Measurements from ENCODE around the gene LRP8.

LRP8 gene

DNA sequence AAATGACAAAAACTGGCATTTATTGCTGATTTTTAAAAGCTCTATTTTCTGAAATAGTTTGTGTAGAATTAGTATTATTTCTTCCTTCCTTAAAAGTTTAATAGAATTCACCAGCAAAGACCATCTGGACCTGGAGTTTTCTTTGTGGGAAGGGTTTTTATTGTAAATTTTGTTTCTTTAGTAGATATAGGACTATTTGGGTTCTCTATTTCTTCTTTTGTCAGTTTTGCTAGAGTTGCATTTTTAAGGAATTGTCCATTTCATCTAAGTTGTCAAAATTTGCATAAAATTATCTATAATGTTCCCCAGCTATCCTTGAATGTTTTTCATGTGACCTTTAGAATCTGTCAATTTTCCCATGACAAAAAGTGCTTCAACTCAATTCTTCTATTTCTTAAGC is 28.8 kb upstream of the LRP8 start:
- Histone ChIP-seq H3K9ac (ENCODE audit: low read depth, low read length) (no peak overlapping the region), H3K27me3 (ENCODE audit: insufficient read depth, low read length) (peaks cover 6% of the 10 kb centered on the region; the same call in 1 of the 2 replicates), H3K9me3 (ENCODE audit: insufficient read depth, low read depth, low read length) (no peaks in the 10 kb centered on the region), H3K27ac (ENCODE audit: low read length) (no peak overlapping the region), H3K36me3 (ENCODE audit: insufficient read depth, low read depth, low read length) (no peaks in the 10 kb centered on the region), H3K4me3 (ENCODE audit: low read length) (no peak overlapping the region), H3K4me1 (ENCODE audit: insufficient read depth, low read length) (no peaks in the 10 kb centered on the region)

GRCh38 chr1:53354119-53354518 is 26.2 kb upstream of the LRP8 start:
- Histone ChIP-seq H3K9ac (ENCODE audit: low read depth, low read length) (no peak overlapping the region), H3K4me3 (ENCODE audit: low read length) (no peak overlapping the region), H3K27ac (ENCODE audit: low read length) (no peak overlapping the region), H3K27me3 (ENCODE audit: insufficient read depth, low read length) (peaks cover 4% of the 10 kb centered on the region; the same call in 1 of the 2 replicates), H3K4me1 (ENCODE audit: insufficient read depth, low read length) (no peaks in the 10 kb centered on the region; the same call in 1 of the 2 replicates), H3K9me3 (ENCODE audit: insufficient read depth, low read depth, low read length) (no peaks in the 10 kb centered on the region), H3K36me3 (ENCODE audit: insufficient read depth, low read depth, low read length) (no peaks in the 10 kb centered on the region)

- H3K4me1 ChIP-seq (ENCODE audit: insufficient read depth, low read length): no peaks in the 10 kb centered on the region; the same call in 1 of the 2 replicates
- no peak overlapping the region for H3K9ac ChIP-seq (ENCODE audit: low read depth, low read length)
Observed at GRCh38 chr1:53352561-53352960, 24.7 kb upstream of the LRP8 start.

GRCh38 chr1:53350853-53351767 is 23.2 kb upstream of the LRP8 start:
- Histone ChIP-seq H3K27me3 (ENCODE audit: insufficient read depth, low read length) (no peaks in the 10 kb centered on the region), H3K9ac (ENCODE audit: low read depth, low read length) (no peak overlapping the region), H3K27ac (ENCODE audit: low read length) (no peak overlapping the region), H3K4me3 (ENCODE audit: low read length) (no peak overlapping the region), H3K4me1 (ENCODE audit: insufficient read depth, low read length) (no peaks in the 10 kb centered on the region; the same call in 1 of the 2 replicates), H3K36me3 (ENCODE audit: insufficient read depth, low read depth, low read length) (no peaks in the 10 kb centered on the region), H3K9me3 (ENCODE audit: insufficient read depth, low read depth, low read length) (no peaks in the 10 kb centered on the region)

More at GRCh38 chr1:53352561-53352960, 24.7 kb upstream of the LRP8 start:
- no peak overlapping the region for H3K27ac ChIP-seq (ENCODE audit: low read length)
- H3K36me3 ChIP-seq (ENCODE audit: insufficient read depth, low read depth, low read length): no peaks in the 10 kb centered on the region
- no peaks in the 10 kb centered on the region for H3K9me3 ChIP-seq (ENCODE audit: insufficient read depth, low read depth, low read length)
- no peaks in the 10 kb centered on the region for H3K27me3 ChIP-seq (ENCODE audit: insufficient read depth, low read length)
- H3K4me3 ChIP-seq (ENCODE audit: low read length): no peak overlapping the region

- Histone ChIP-seq H3K4me3 (ENCODE audit: low read length) (no peak overlapping the region), H3K4me1 (ENCODE audit: insufficient read depth, low read length) (no peaks in the 10 kb centered on the region; the same call in 1 of the 2 replicates), H3K9me3 (ENCODE audit: insufficient read depth, low read depth, low read length) (no peaks in the 10 kb centered on the region), H3K9ac (ENCODE audit: low read depth, low read length) (no peak overlapping the region), H3K27me3 (ENCODE audit: insufficient read depth, low read length) (no peaks in the 10 kb centered on the region; the same call in 1 of the 2 replicates), H3K36me3 (ENCODE audit: insufficient read depth, low read depth, low read length) (no peaks in the 10 kb centered on the region), H3K27ac (ENCODE audit: low read length) (no peak overlapping the region)
Observed at GRCh38 chr1:53349968-53350852, 22.3 kb upstream of the LRP8 start.

GRCh38 chr1:53349369-53349835 is 21.5 kb upstream of the LRP8 start:
- Histone ChIP-seq H3K9me3 (ENCODE audit: insufficient read depth, low read depth, low read length) (no peaks in the 10 kb centered on the region), H3K9ac (ENCODE audit: low read depth, low read length) (no peak overlapping the region), H3K27me3 (ENCODE audit: insufficient read depth, low read length) (no peaks in the 10 kb centered on the region; the same call in none of the 2 replicates)

DNA sequence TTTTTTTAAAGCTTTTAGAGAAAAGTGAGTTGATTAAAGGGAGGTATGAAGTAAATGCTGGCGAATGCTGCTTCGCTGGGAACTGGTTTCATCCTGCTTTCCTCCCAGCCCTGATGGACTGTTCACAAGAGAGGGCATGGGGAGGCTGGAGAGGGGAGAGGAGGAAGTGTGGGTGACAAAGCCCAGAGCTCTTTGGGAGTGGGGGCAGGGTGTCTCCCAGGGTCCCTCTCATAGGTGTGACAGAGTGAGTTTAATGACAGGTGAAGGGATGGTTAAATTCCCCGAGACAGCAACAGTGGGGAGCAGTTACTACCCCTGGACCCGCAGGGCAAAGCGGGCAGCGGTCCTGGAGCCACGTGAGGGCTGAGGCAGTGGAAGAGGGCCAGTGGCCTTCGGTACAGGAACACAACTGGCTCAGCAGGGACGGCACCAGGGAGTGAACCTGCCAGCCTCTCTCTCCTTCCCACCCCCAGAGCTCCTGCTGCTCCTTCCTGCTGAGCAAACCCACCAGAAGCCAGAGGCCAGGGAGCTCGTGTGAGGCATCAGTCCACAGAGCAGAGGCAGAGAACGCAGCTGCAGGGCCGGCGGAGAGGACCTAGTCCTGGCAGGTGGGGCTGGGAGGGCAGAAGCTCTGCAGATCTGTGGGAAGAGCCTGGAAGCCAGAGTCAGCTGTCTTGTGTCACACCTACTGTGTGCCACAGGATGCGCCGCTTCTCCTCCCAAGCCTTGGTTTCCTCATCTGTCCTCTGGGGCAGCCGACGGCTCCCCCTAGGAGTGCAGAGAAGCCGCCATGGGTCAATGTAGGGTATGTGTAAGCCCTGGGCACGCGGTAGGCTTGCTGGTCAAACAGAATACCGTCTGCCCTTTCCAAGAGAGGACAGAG is 20.9 kb upstream of the LRP8 start:
- Histone ChIP-seq H3K36me3 (ENCODE audit: insufficient read depth, low read depth, low read length) (no peaks in the 10 kb centered on the region), H3K4me3 (ENCODE audit: low read length) (no peak overlapping the region), H3K27me3 (ENCODE audit: insufficient read depth, low read length) (no peaks in the 10 kb centered on the region; the same call in none of the 2 replicates), H3K27ac (ENCODE audit: low read length) (no peak overlapping the region), H3K9ac (ENCODE audit: low read depth, low read length) (no peak overlapping the region), H3K9me3 (ENCODE audit: insufficient read depth, low read depth, low read length) (no peaks in the 10 kb centered on the region), H3K4me1 (ENCODE audit: insufficient read depth, low read length) (no peaks in the 10 kb centered on the region; the same call in none of the 2 replicates)

More at GRCh38 chr1:53349369-53349835, 21.5 kb upstream of the LRP8 start:
- Histone ChIP-seq H3K27ac (ENCODE audit: low read length) (no peak overlapping the region), H3K4me1 (ENCODE audit: insufficient read depth, low read length) (no peaks in the 10 kb centered on the region; the same call in 1 of the 2 replicates), H3K36me3 (ENCODE audit: insufficient read depth, low read depth, low read length) (no peaks in the 10 kb centered on the region), H3K4me3 (ENCODE audit: low read length) (no peak overlapping the region)

DNA sequence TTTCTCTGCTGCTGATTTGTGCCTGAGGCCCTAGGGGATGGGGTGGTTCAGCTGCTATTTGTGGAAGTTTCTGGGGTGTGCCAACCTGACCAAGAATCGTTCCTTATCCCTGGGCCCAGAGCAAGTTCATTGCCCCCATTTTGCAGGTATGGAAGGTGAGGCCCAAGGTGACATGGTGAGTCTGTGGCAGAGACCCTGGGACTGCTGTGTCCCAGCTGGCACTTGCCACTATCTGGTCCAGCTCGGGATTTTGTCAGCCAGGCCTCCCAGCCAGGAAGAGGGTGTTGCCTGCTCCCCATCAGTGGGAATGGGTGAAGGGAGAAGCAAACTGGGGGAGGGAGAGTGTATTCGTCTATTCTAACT is 18.9 kb upstream of the LRP8 start:
- peaks cover 4% of the 10 kb centered on the region for H3K27me3 ChIP-seq (ENCODE audit: insufficient read depth, low read length)
- H3K9ac ChIP-seq (ENCODE audit: low read depth, low read length): no peak overlapping the region
- no peak overlapping the region for H3K4me3 ChIP-seq (ENCODE audit: low read length)
- H3K27ac ChIP-seq (ENCODE audit: low read length): no peak overlapping the region
- H3K36me3 ChIP-seq (ENCODE audit: insufficient read depth, low read depth, low read length): no peaks in the 10 kb centered on the region
- H3K9me3 ChIP-seq (ENCODE audit: insufficient read depth, low read depth, low read length): no peaks in the 10 kb centered on the region
- no peaks in the 10 kb centered on the region; the same call in none of the 2 replicates for H3K4me1 ChIP-seq (ENCODE audit: insufficient read depth, low read length)

GRCh38 chr1:53345996-53346813 is 18.3 kb upstream of the LRP8 start:
- H3K4me3 ChIP-seq (ENCODE audit: low read length): no peak overlapping the region
- no peaks in the 10 kb centered on the region for H3K9me3 ChIP-seq (ENCODE audit: insufficient read depth, low read depth, low read length)
- H3K4me1 ChIP-seq (ENCODE audit: insufficient read depth, low read length): no peaks in the 10 kb centered on the region; the same call in none of the 2 replicates
- no peaks in the 10 kb centered on the region for H3K36me3 ChIP-seq (ENCODE audit: insufficient read depth, low read depth, low read length)
- no peak overlapping the region for H3K9ac ChIP-seq (ENCODE audit: low read depth, low read length)
- H3K27ac ChIP-seq (ENCODE audit: low read length): no peak overlapping the region
- H3K27me3 ChIP-seq (ENCODE audit: insufficient read depth, low read length): peaks cover 4% of the 10 kb centered on the region

Measured in iPS-20b (cell line).